Skeletal muscle satellite cell (primary cell): Measurements from ENCODE around the gene CD109.
A peak's percentile ranks its signal among the peaks of the same experiment; 100 is the strongest.

Experiments
- H3K27me3 ChIP-seq: 2 replicates; pipeline ENCODE4 v1.7.0; 2013; ENCODE audit warnings: low read length; ENCODE audit not compliant: control insufficient read depth, insufficient read depth
- H3K36me3 ChIP-seq: 2 replicates; pipeline ENCODE4 v1.7.0; 2013; ENCODE audit warnings: mild to moderate bottlenecking, control low read depth, low read length; ENCODE audit not compliant: insufficient read depth
- H3K4me1 ChIP-seq: 2 replicates; pipeline ENCODE4 v1.7.0; 2013; ENCODE audit warnings: low read length; ENCODE audit not compliant: control insufficient read depth, insufficient read depth
- H3K4me2 ChIP-seq: 2 replicates; pipeline ENCODE4 v1.7.0; 2013; ENCODE audit warnings: mild to moderate bottlenecking, low read length
- H3K4me3 ChIP-seq: 2 replicates; pipeline ENCODE4 v1.7.0; 2013; ENCODE audit warnings: low read length
- H3K9ac ChIP-seq: 2 replicates; pipeline ENCODE4 v1.7.0; 2013; ENCODE audit warnings: mild to moderate bottlenecking, low read depth, low read length, moderate library complexity
- H3K9me3 ChIP-seq: replicated peaks from 2 replicates; pipeline ENCODE4 v1.7.0; 2013; ENCODE audit warnings: mild to moderate bottlenecking, control low read depth, low read length

The CD109 gene

DNA sequence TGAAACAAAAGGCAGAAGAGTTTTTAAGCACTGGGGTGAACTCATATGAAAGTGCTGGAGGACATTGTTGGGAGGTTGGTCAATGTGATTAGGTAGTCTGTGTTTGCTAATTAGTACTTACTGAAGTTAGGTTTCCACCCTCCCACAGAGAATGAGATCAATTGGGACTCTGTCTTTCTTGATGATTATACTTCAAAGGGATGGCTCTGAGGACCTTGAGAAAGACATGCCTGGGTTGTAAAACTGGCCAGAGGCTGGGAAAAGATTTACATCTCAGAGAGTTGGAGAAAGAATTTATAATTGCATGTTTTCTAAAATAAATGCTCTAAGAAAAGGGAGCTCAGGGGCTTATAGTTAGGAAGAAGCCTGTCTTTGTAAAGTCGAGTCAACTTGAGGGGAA lies 74.0 kb downstream of the CD109 start:
- Histone ChIP-seq H3K9me3 (no peaks in the 10 kb centered on the region), H3K4me3 (no peak overlapping the region), H3K4me2 (no peak overlapping the region), H3K4me1 (peaks cover 13% of the 10 kb centered on the region), H3K27me3 (no peaks in the 10 kb centered on the region), H3K9ac (no peak overlapping the region), H3K36me3 (peaks cover 10% of the 10 kb centered on the region)

DNA sequence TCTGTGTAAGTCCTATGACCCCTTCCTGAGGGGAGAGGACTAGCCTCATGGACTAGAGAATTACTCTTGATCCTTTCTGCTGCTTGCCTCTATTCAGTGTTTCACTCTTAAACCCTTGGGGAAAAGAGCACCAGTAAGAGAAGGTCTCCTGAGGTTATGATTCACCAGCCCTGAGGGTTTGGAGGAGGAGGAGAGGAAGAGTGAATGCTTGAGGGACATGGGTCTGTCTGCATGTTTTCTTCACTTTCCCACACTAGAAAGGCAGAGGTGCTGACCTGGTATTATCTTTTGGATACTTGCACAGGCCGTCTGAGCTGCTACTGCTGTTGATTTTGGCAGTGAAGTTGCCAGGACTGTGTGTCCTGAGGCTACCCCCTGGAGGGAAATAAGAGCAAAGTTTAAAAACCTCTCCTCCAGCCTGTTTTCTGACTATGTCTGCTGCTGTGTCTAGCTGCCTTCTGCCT lies 78.3 kb downstream of the CD109 start:
- Histone ChIP-seq H3K27me3 (no peaks in the 10 kb centered on the region), H3K9me3 (no peaks in the 10 kb centered on the region), H3K9ac (peak overlapping the region; percentile 25), H3K4me2 (peak overlapping the region; percentile 37), H3K36me3 (no peaks in the 10 kb centered on the region), H3K4me1 (peaks cover 13% of the 10 kb centered on the region), H3K4me3 (no peak overlapping the region)

DNA sequence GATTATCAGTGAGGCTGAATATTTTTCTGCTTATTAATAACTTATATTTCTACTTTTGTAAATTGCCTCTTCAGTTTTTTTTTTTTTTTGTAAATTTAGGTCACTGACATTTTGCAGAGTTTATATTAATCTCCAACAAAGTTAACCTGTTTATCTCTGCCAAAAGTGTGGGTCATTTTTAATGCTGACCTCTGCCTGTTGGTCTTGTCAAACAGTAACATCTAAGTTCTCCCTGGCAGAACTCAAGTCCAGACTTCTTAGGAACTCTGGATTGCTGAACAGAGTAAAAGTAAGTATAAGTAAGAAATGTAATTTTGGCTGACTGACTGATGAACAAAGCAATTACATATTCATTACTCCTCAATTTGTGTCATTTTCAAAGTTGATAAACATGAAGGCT lies 83.9 kb downstream of the CD109 start:
- H3K36me3 ChIP-seq, result peaks cover 24% of the 10 kb centered on the region
- no peaks in the 10 kb centered on the region for H3K9me3 ChIP-seq
- no peak overlapping the region for H3K4me3 ChIP-seq
- H3K4me2 ChIP-seq, result no peak overlapping the region
- peaks cover under 1% of the 10 kb centered on the region for H3K4me1 ChIP-seq
- H3K27me3 ChIP-seq, result no peaks in the 10 kb centered on the region
- no peak overlapping the region for H3K9ac ChIP-seq

DNA sequence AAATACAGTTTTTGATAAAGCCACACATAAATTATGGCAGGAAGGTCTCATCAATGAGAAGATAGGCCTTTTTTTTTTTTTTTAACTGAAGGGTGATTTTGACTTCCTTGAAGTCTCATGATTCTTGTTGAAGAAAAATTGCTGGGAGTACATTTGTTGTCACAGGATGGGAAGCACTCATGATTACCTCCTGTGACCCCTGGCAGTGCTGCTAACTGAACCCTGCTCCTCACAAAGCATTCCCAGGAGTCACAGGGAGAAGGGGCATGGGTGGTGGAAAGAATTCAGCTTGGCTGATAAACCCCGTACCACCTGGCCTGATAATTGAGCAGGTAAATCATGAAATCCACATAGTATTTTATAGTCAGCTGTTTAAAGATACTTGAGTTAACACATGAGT lies 86.9 kb downstream of the CD109 start:
- Histone ChIP-seq H3K9me3 (no peaks in the 10 kb centered on the region), H3K4me3 (no peak overlapping the region), H3K4me2 (no peak overlapping the region), H3K36me3 (peaks cover 32% of the 10 kb centered on the region), H3K27me3 (no peaks in the 10 kb centered on the region), H3K9ac (no peak overlapping the region), H3K4me1 (no peaks in the 10 kb centered on the region)

DNA sequence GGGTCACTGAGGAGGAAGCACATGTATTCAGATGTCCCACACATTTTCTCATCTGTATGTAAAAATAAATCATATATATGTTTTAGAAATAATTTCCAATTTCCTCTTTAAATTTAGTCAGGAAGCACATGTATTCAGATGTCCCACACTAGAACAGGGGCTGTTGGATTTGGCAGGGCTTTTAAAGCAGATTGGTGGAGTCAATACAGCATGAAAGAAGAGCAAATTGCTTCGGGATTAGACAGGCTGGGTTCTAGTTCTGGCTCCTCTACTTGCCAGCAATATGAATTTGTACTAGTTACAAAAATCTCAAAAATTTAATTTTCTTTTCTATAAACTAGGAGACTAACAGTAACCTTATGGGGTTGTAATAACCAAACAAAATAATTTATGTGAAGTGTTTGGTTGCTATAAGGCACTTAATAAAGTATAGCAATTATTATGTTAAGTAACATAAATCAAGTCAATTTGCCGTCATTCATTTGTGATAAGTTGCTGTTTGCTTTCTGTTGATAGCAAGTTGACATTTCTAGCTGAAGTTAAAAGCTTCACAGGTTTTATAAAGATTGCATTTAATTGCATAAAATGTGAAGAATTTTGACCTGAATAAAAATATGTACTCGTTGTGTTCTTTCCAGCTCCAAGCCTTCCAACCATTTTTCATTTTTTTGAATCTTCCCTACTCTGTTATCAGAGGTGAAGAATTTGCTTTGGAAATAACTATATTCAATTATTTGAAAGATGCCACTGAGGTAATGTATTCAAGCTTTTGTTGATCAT lies 88.9 kb downstream of the CD109 start:
- no peak overlapping the region for H3K9ac ChIP-seq
- H3K4me3 ChIP-seq, result no peak overlapping the region
- H3K27me3 ChIP-seq, result no peaks in the 10 kb centered on the region
- peaks cover 39% of the 10 kb centered on the region for H3K36me3 ChIP-seq
- no peaks in the 10 kb centered on the region for H3K9me3 ChIP-seq
- H3K4me1 ChIP-seq, result peaks cover 11% of the 10 kb centered on the region
- no peak overlapping the region for H3K4me2 ChIP-seq

- H3K9ac ChIP-seq, result no peak overlapping the region
- no peaks in the 10 kb centered on the region for H3K9me3 ChIP-seq
- no peak overlapping the region for H3K4me2 ChIP-seq
- peaks cover 11% of the 10 kb centered on the region for H3K4me1 ChIP-seq
- no peak overlapping the region for H3K4me3 ChIP-seq
- H3K27me3 ChIP-seq, result no peaks in the 10 kb centered on the region
- H3K36me3 ChIP-seq, result peaks cover 22% of the 10 kb centered on the region
These were observed 94.6 kb downstream of the CD109 start for GRCh38 chr6:73790574-73790973.

GRCh38 chr6:73791336-73791735 lies 95.3 kb downstream of the CD109 start:
- no peak overlapping the region for H3K9ac ChIP-seq

GRCh38 chr6:73792738-73793137 lies 96.7 kb downstream of the CD109 start:
- H3K9me3 ChIP-seq, result no peaks in the 10 kb centered on the region
- H3K36me3 ChIP-seq, result peaks cover 18% of the 10 kb centered on the region

More at GRCh38 chr6:73791336-73791735, 95.3 kb downstream of the CD109 start:
- no peak overlapping the region for H3K4me3 ChIP-seq
- no peak overlapping the region for H3K4me2 ChIP-seq
- H3K36me3 ChIP-seq, result peaks cover 21% of the 10 kb centered on the region
- H3K9me3 ChIP-seq, result no peaks in the 10 kb centered on the region
- H3K27me3 ChIP-seq, result no peaks in the 10 kb centered on the region
- H3K4me1 ChIP-seq, result peaks cover 11% of the 10 kb centered on the region

GRCh38 chr6:73796881-73797280 lies 100.9 kb downstream of the CD109 start:
- no peak overlapping the region for H3K4me2 ChIP-seq
- peaks cover 6% of the 10 kb centered on the region for H3K36me3 ChIP-seq
- H3K27me3 ChIP-seq, result no peaks in the 10 kb centered on the region
- H3K9me3 ChIP-seq, result no peaks in the 10 kb centered on the region
- peaks cover 8% of the 10 kb centered on the region for H3K4me1 ChIP-seq
- no peak overlapping the region for H3K9ac ChIP-seq
- no peak overlapping the region for H3K4me3 ChIP-seq

More at GRCh38 chr6:73792738-73793137, 96.7 kb downstream of the CD109 start:
- H3K9ac ChIP-seq, result no peak overlapping the region
- no peak overlapping the region for H3K4me3 ChIP-seq
- peaks cover 11% of the 10 kb centered on the region for H3K4me1 ChIP-seq
- no peaks in the 10 kb centered on the region for H3K27me3 ChIP-seq
- no peak overlapping the region for H3K4me2 ChIP-seq

DNA sequence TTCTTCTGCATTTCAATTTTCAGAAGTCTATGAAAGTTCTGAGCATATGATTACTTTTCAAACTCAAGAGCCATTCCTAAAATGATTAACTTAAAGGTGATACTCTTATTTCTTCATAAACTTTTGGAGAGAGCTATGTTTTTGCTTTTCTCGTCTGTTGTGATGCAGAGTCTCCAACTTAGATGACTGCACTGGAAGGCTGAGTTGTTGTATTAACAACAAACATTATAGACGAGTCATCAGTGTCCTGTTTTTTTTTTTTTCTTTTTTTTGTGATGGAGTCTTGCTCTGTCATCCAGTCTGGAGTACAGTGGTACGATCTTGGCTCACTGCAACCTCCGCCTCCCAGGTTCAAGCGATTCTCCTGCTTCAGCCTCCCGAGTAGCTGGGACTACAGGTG lies 101.9 kb downstream of the CD109 start:
- Histone ChIP-seq H3K4me2 (no peak overlapping the region), H3K27me3 (no peaks in the 10 kb centered on the region), H3K9ac (no peak overlapping the region), H3K9me3 (no peaks in the 10 kb centered on the region), H3K4me1 (peaks cover 14% of the 10 kb centered on the region), H3K36me3 (peaks cover 4% of the 10 kb centered on the region), H3K4me3 (no peak overlapping the region)

DNA sequence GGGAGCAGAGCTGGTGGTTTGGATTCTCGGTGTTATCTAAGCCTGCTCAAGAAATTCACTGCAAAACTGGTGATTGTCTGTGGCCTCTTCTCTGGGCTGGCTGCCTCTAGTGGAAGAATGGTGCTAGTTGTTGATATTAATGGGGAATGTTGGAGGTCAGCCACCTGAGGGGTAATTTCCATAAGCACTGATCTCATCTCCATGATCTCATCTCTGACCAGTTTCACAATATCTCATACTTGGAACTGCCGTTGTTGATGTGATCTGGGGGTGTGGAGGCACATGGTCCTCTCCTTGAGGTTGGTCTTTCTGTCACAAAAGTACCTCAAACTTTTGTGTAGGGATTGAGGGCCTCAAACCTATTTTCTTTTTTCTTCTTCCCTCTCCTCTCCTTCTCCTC lies 102.6 kb downstream of the CD109 start:
- Histone ChIP-seq H3K4me1 (peaks cover 20% of the 10 kb centered on the region), H3K4me2 (no peak overlapping the region), H3K36me3 (no peaks in the 10 kb centered on the region), H3K9ac (no peak overlapping the region), H3K4me3 (no peak overlapping the region), H3K9me3 (no peaks in the 10 kb centered on the region), H3K27me3 (no peaks in the 10 kb centered on the region)

- H3K4me1 ChIP-seq, result peaks cover 30% of the 10 kb centered on the region
- H3K27me3 ChIP-seq, result no peaks in the 10 kb centered on the region
- H3K4me2 ChIP-seq, result no peak overlapping the region
- no peak overlapping the region for H3K9ac ChIP-seq
- no peaks in the 10 kb centered on the region for H3K36me3 ChIP-seq
- H3K4me3 ChIP-seq, result no peak overlapping the region
- no peaks in the 10 kb centered on the region for H3K9me3 ChIP-seq
These were observed 105.0 kb downstream of the CD109 start for GRCh38 chr6:73800997-73801396.
